ENCODE results near the gene BPIFB6.

DNA sequence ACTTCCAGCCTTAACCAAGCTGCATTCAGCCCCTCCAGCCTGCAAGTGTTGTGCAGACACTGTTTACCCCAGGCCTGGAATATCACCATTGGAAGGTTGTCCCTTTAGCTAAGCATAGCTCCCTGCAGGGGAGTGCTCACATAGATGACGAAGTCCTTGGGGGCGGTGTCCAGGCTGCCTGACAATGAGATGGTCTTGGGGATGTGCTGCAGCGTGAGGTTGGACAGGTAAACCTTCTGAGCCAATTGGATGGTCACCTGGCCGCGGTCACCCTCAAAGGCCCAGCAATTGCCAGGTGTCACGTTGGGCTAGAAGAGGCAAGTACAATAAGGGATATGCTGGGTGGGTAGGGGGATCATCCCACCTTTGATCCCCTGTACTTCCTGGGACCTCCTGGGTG lies 45.9 kb upstream of the BPIFB6 start:
- TF ChIP-seq, protein P1, sequence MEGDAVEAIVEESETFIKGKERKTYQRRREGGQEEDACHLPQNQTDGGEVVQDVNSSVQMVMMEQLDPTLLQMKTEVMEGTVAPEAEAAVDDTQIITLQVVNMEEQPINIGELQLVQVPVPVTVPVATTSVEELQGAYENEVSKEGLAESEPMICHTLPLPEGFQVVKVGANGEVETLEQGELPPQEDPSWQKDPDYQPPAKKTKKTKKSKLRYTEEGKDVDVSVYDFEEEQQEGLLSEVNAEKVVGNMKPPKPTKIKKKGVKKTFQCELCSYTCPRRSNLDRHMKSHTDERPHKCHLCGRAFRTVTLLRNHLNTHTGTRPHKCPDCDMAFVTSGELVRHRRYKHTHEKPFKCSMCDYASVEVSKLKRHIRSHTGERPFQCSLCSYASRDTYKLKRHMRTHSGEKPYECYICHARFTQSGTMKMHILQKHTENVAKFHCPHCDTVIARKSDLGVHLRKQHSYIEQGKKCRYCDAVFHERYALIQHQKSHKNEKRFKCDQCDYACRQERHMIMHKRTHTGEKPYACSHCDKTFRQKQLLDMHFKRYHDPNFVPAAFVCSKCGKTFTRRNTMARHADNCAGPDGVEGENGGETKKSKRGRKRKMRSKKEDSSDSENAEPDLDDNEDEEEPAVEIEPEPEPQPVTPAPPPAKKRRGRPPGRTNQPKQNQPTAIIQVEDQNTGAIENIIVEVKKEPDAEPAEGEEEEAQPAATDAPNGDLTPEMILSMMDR (IDR thresholded peaks at IDR 0.05), result no peak
- TF ChIP-seq POLR2A (IDR thresholded peaks at IDR 0.05), result no peak

All from esophagus squamous epithelium (tissue), 4 donors.